Activated T-cell treated with anti-CD3 and anti-CD28 coated beads, Interleukin-2, amount 50 U/mL, for 48 hours (primary cell): ENCODE measurements around the gene FAM222B.
A peak's percentile ranks its signal among the peaks of the same experiment; 100 is the strongest.
"Not testable (repeated sequence)": the region's sequence is repeated elsewhere in the genome, so short reads cannot be mapped to it uniquely, and the experiment has no call there.

ENCODE experiments used
- DNase-seq, 2 experiments: peaks; one replicate each; pipeline ENCODE4 v3.0.0-alpha.2; 2020

Gene FAM222B

GRCh38 chr17:28839221-28839620 lies 3.4 kb downstream of the FAM222B start:
- DNase-seq: no peak

- DNase-seq: not testable (repeated sequence)
Measured at GRCh38 chr17:28836541-28836940, 6.0 kb downstream of the FAM222B start.

GRCh38 chr17:28834420-28834819 lies 8.2 kb downstream of the FAM222B start:
- DNase-seq: no peak

- peak; percentile 4 to 9 for DNase-seq
Measured at GRCh38 chr17:28828294-28829040, 14.1 kb downstream of the FAM222B start.

GRCh38 chr17:28827672-28828071 lies 14.9 kb downstream of the FAM222B start:
- no peak for DNase-seq

DNA sequence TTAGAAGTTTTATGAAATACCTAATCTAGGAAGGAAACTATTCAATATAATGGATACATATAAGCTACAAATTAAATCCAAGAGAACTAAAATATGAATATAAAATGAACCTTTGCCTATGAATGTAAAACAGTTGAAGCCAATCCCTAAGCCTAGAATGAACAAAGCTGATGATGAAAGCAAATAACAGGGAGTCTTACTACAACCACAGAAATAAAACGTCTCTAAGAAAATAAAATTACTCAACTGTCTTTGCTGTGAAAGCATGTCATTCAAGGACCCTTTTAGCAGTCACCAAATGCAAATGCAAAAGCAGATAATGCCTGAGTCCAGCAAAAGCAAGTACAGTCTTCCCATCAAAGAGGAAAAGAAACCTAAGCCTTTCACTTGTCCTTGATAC lies 23.0 kb downstream of the FAM222B start:
- DNase-seq: no peak

DNA sequence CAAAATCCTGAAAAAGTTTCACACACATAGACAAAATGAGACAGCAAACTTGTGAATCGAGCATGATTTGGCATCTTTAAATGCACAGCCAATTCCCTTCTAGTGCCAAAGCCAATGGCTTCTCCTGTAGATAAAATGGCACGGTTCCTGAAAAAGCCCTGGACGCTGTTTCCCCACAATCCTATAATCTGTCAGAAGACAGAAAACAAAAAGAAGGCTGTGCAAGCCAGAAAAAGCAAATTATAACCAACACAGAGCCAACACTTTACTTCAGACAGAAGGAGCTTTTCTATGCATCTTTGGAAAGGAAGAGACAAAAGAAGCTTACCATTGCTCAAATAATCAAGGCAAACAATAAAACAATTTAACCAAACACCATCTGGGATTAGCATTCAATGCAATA lies 23.8 kb downstream of the FAM222B start:
- no peak for DNase-seq

GRCh38 chr17:28816540-28816939 lies 26.1 kb downstream of the FAM222B start:
- DNase-seq: no peak

DNA sequence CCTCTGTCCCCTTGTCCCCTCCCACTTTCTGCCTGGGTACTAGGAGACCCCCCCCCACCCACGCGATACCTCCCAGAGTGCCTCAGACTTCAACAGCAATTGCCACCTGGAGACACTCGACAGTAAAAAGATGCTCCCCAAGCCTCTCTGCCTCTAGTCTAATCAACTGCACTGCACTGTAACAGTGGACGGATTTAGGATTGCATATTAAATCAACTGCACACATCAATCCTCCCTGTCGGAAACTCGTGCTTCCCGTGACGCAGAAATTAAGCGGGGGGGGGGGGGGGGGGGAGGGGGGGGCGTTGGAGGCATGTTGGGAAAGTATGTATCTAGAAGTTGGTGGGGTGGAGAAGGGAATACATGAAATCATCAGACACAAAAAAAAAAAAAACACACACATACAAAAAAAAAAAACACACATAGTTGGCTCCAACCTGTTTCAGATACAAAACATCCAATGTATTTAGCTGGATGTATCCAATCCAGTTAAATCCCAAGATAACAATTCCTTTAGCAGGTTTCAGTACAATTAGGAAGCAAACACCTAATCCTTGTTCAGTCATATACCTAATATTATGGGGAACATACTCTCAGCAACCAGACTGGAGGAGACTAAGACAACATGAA lies 29.7 kb downstream of the FAM222B start:
- no peak for DNase-seq

DNA sequence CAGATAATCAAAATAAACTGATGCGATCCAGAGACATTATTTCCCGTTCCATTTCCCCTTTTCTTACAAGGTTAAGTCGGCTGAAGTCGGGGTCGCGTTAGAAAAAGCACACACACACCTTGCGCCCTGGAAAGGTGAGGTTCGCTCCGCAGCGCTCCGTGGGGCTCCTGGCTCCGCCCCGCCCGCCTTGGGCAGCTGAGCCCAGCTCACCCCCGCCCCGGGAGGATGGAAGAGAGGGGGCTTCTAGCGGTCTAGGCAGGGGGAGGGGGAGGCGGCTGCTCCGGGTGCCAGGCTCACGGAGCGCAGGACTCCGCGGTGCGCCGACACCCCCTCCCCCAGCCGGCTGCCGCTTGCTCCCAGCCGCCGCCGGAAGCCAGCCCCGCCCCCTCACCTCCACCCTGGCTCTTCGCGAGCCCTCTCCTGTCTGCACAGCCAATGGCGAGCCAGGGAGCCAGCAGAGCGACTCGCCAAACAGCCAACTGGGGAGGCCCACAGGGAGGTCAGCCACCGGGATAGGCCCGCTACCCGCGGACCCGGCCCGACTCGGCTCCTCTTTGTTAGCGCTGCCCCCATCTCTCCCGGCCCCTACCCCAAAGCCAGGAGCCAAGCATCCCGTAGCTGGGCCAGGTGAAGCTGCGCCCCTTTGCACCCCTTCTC lies 30.4 kb downstream of the FAM222B start:
- peak; percentile 95 to 98 for DNase-seq

DNA sequence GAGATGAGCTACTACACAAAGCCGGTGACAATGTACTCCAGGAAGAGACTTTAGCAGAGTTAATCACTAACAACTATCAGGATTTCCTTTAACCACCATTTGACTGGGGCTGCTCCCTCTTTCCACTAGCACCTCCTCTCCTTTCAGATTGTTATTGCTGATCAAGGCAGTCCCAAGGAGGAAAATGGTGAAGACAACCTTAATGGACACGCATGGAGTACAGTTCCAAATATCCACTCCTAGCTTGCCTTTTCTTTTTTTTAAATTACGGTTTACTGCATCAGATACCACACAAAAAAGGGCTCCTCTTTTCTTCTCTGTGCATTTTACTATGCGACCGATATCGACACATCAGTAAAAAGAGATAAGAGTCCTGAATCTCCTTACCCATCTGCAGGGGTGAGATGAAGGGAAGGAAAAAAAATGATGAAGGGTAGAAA lies 30.9 kb downstream of the FAM222B start:
- peak in 1 of 2 experiments; percentile 32 for DNase-seq

DNA sequence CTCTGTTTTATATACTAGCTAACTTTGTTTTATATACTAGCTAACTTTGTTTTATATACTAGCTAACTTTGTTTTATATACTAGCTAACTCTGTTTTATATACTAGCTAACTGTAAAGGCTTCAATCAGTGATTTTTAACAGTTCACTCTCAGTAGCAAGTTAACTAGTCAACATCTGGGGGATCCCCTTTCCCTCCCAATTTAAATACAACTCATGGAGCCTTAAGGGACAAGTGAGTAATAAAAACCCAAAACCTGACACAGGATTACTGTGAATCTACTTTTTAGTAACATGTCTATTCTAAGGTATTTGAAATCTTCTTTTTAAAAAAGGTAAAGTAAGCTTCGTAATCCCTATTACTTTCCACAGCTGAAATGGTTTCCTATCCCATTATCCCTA lies 32.2 kb downstream of the FAM222B start:
- no peak for DNase-seq

GRCh38 chr17:28807925-28808634 lies 34.5 kb downstream of the FAM222B start:
- DNase-seq: no peak

DNA sequence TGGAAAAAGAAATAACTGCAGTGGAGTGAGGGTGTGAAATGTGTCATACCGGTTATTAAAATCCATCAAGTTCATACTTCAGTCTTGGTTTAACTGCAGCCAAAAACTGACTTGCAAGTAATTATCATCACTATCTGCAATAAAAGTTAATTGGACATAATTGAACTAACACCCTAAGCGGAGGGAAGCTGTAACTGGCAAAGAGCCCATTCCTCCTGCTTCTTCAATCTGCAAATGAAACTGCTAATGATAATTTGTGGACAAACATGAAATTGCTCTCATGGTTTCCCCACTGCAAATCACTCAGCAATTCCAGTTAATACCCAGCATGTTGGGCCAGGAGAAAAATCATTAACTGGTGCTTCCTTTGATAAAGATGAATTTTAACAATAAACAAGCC lies 46.5 kb downstream of the FAM222B start:
- DNase-seq: no peak

GRCh38 chr17:28794846-28795441 lies 47.6 kb downstream of the FAM222B start:
- not testable (repeated sequence) for DNase-seq

GRCh38 chr17:28792877-28793661 lies 49.5 kb downstream of the FAM222B start:
- DNase-seq: no peak

DNA sequence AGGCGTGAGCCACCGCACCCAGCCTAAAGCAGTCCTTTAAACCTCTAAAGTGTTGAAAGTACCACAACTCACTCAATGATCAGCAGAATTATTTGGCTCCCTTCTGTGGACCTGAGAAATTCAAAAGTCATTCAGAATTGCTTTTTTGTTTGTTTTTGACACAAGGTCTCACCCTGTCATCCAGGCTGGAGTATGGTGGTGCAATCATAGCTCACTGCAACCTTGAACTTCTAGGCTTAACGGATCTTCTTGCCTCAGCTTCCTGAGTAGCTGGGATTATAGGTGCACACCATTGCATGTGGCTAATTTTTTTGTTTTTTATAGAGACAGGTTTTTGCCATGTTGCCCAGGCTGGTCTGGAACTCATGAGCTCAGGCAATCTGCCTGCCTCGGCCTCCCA lies 54.5 kb downstream of the FAM222B start:
- DNase-seq: no peak

GRCh38 chr17:28783161-28783560 lies 59.4 kb downstream of the FAM222B start:
- DNase-seq: no peak

- DNase-seq: not testable (repeated sequence)
Measured at GRCh38 chr17:28779601-28780000, 63.0 kb downstream of the FAM222B start.

- DNase-seq: no peak
Measured at GRCh38 chr17:28777178-28777577, 65.4 kb downstream of the FAM222B start.

GRCh38 chr17:28774206-28774605 lies 68.4 kb downstream of the FAM222B start:
- no peak for DNase-seq

GRCh38 chr17:28773736-28774135 lies 68.9 kb downstream of the FAM222B start:
- DNase-seq: no peak
